Measurements from ENCODE around the gene PRAME. TPM values are rescaled to one million over a fixed set of nuclear protein-coding genes. Genes with fewer than 3 reads are reported as not detected.
"Not testable (repeated sequence)": the region's sequence is repeated elsewhere in the genome, so short reads cannot be mapped to it uniquely, and the experiment has no call there.

Gene PRAME
- total RNA-seq (2014; rRNA removed) (17.1 and 21.4 TPM in 2 replicates), Bru-seq, nascent RNA (percentile 52 among the genes with signal in this experiment), BruChase-seq, experiment 1, labeled RNA remaining after a 6-hour chase (percentile 67 among the genes with signal in this experiment), BruChase-seq, experiment 2, labeled RNA remaining after a 2-hour chase (percentile 59 among the genes with signal in this experiment)
- long read RNA-seq, transcript PRAME-201 (6 exons, 2,202 nt) = major isoform, 7 of 22 reads
- long read RNA-seq, partial matches to known transcripts = 1 of 22 reads
- long read RNA-seq, other reads (novel, unspliced or antisense) = 10 of 22 reads

- no peak within 1 kb of the TSS for H3K27ac ChIP-seq (ENCODE audit: low read length)
- ATAC-seq = peak; percentile 95
- no peaks in the 10 kb centered on the region for H3F3A ChIP-seq (ENCODE audit: low read length, unreplicated experiment)
- no peaks in the 10 kb centered on the region for H3K27me3 ChIP-seq (ENCODE audit: low read length)
- no TSS peak for BruUV-seq (replicated peaks)
- peak within 1 kb of the TSS; percentile 81 for H3K4me2 ChIP-seq (ENCODE audit: low read length)
- peak within 1 kb of the TSS; percentile 74 for H3K4me3 ChIP-seq (ENCODE audit: low read length)
- DNase-seq = peak; percentile 80
- no peaks in the 10 kb centered on the region for H3K4me1 ChIP-seq (ENCODE audit: insufficient read depth, low read length)
- no peaks in the 10 kb centered on the region for H3K79me2 ChIP-seq (ENCODE audit: low read length)
- no peaks in the 10 kb centered on the region for H3K9me3 ChIP-seq (ENCODE audit: low read length)
- H2AFZ ChIP-seq (ENCODE audit: low read length) = peak within 1 kb of the TSS; percentile 88
- H3K36me3 ChIP-seq (ENCODE audit: low read depth, low read length) = no peaks in the 10 kb centered on the region
- H4K20me1 ChIP-seq (ENCODE audit: low read length) = no peaks in the 10 kb centered on the region
- CTCF ChIA-PET = interaction anchor here (0.6 to 0.7 kb wide), 3 partner anchors 12 to 33 kb away, joined by 3 read pairs; no protein-coding TSS in a partner anchor
- H3K9ac ChIP-seq (ENCODE audit: low read length) = peak within 1 kb of the TSS; percentile 53
- POLR2A ChIA-PET (ENCODE audit: unreplicated experiment) = interaction anchor here (0.6 kb wide), 2 partner anchors 24 to 61 kb away, joined by 3 to 4 read pairs; no protein-coding TSS in a partner anchor
- H3K9me2 ChIP-seq (replicated peaks; ENCODE audit: low read length) = no peaks in the 10 kb centered on the region
- intact Hi-C loops (cut with micrococcal nuclease) = no loop called here
- TF ChIP-seq CTCF (conservative IDR thresholded peaks at IDR 0.05; ENCODE audit: low read depth, low read length) (peak; percentile 93), EZH2phosphoT487 (IDR thresholded peaks at IDR 0.05; ENCODE audit: borderline replicate concordance, low read length) (no peak)
Observed at GRCh38 chr22:22558972-22559603, at the start of gene PRAME. TSS of gene PRAME (minus strand) at chr22:22559265. CDS start at chr22:22556832, 2,433 bp downstream.

- H3F3A ChIP-seq (ENCODE audit: low read length, unreplicated experiment); H3K4me3 ChIP-seq (ENCODE audit: low read length); H3K9ac ChIP-seq (ENCODE audit: low read length); BruUV-seq (replicated peaks); CTCF ChIA-PET; H3K79me2 ChIP-seq (ENCODE audit: low read length); ATAC-seq; H3K9me2 ChIP-seq (replicated peaks; ENCODE audit: low read length); H3K36me3 ChIP-seq (ENCODE audit: low read depth, low read length); DNase-seq; H2AFZ ChIP-seq (ENCODE audit: low read length); POLR2A ChIA-PET (ENCODE audit: unreplicated experiment); H3K4me1 ChIP-seq (ENCODE audit: insufficient read depth, low read length); H4K20me1 ChIP-seq (ENCODE audit: low read length); H3K9me3 ChIP-seq (ENCODE audit: low read length); intact Hi-C loops (cut with micrococcal nuclease); H3K27ac ChIP-seq (ENCODE audit: low read length); H3K4me2 ChIP-seq (ENCODE audit: low read length): not testable (repeated sequence)
- peaks cover 34% of the 10 kb centered on the region for H3K27me3 ChIP-seq (ENCODE audit: low read length)
Observed at GRCh38 chr22:22608022-22608421, 49.0 kb upstream of the PRAME start.

GRCh38 chr22:22605074-22605404 lies 46.0 kb upstream of the PRAME start:
- H3K9me3 ChIP-seq (ENCODE audit: low read length) = no peaks in the 10 kb centered on the region
- no peaks in the 10 kb centered on the region for H3K79me2 ChIP-seq (ENCODE audit: low read length)
- no peak overlapping the region for H3K27ac ChIP-seq (ENCODE audit: low read length)
- no peak for ATAC-seq
- no peaks in the 10 kb centered on the region for H3K4me1 ChIP-seq (ENCODE audit: insufficient read depth, low read length)
- no peak overlapping the region for H3K9ac ChIP-seq (ENCODE audit: low read length)
- no peaks in the 10 kb centered on the region for H4K20me1 ChIP-seq (ENCODE audit: low read length)
- no peaks in the 10 kb centered on the region for H3F3A ChIP-seq (ENCODE audit: low read length, unreplicated experiment)
- ChIA-PET CTCF (no interaction called here), POLR2A (ENCODE audit: unreplicated experiment) (no interaction called here)
- BruUV-seq (replicated peaks) = no TSS peak
- H3K9me2 ChIP-seq (replicated peaks; ENCODE audit: low read length) = no peaks in the 10 kb centered on the region
- DNase-seq = no peak
- H2AFZ ChIP-seq (ENCODE audit: low read length) = no peak overlapping the region
- no peaks in the 10 kb centered on the region for H3K36me3 ChIP-seq (ENCODE audit: low read depth, low read length)
- no peak for TF ChIP-seq CTCF (conservative IDR thresholded peaks at IDR 0.05; ENCODE audit: low read depth, low read length)
- no peak for TF ChIP-seq EZH2 (IDR thresholded peaks at IDR 0.05; ENCODE audit: low read length, unreplicated experiment)
- TF ChIP-seq EZH2phosphoT487 (IDR thresholded peaks at IDR 0.05; ENCODE audit: borderline replicate concordance, low read length) = no peak
- H3K4me2 ChIP-seq (ENCODE audit: low read length) = no peak overlapping the region
- H3K4me3 ChIP-seq (ENCODE audit: low read length) = no peak overlapping the region
- intact Hi-C loops (cut with micrococcal nuclease) = no loop called here
- peaks cover 18% of the 10 kb centered on the region for H3K27me3 ChIP-seq (ENCODE audit: low read length)
